ENCODE results near the gene TICRR.
"Not testable (repeated sequence)": the region's sequence is repeated elsewhere in the genome, so short reads cannot be mapped to it uniquely, and the experiment has no call there.

TICRR gene

DNA sequence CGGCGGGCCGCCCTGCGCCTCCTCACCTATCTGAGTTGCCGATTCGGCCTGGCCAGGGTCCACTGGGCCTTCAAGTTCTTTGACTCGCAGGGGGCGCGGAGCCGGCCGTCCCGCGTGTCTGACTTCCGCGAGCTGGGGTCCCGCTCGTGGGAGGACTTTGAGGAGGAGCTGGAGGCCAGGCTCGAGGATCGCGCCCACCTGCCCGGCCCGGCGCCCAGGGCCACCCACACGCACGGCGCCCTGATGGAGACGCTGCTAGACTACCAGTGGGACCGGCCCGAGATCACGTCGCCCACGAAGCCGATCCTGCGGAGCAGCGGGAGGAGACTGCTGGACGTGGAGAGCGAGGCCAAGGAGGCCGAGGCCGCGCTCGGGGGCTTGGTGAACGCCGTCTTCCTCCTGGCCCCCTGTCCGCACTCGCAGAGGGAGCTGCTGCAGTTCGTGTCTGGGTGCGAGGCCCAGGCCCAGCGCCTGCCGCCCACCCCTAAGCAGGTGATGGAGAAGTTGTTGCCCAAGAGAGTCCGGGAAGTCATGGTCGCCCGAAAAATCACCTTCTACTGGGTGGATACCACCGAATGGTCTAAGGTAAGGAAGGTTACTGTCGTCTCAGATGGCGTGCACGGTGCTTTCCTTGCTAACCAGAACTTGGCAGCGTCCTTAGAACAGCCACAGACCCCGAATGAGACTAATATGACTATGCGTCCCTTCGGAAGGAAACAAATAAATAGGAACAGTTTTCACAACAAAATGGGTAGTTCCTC, 567 bp downstream of the TICRR start:
- DNase-seq = no peak

DNA sequence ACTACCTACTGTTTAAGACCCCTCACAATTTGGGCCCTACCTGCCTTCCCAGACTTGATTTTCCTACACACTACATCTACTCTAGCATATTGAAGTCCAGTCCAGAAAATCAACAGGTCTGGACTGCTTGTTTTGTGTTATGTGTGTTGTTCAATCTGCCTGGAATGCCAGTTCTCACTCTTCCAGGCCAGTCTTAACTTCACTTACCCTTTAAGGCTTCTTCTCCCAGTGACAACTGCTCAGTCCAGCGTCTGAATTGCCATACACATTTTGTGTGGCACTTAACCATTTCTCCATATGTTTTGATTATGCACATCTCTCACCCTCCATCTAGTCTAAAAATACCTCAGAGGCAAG, 1.1 kb downstream of the TICRR start:
- no peak for DNase-seq

DNA sequence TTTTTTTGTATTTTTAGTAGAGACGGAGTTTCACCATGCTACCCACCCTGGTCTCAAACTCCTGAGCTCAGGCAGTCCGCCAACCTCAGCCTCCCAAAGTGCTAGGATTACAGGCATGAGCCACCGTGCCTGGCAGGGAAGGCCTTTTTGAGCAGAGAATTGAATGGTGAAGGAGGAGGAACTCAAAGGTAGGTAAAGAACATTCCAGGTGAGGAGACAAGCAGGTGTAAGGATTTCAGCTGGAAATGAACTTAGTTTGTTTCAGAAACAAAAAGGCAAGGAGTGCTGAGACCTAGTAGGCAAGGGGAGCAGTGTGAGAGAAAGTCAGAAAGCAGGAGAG, 2.5 kb downstream of the TICRR start:
- DNase-seq = no peak

DNA sequence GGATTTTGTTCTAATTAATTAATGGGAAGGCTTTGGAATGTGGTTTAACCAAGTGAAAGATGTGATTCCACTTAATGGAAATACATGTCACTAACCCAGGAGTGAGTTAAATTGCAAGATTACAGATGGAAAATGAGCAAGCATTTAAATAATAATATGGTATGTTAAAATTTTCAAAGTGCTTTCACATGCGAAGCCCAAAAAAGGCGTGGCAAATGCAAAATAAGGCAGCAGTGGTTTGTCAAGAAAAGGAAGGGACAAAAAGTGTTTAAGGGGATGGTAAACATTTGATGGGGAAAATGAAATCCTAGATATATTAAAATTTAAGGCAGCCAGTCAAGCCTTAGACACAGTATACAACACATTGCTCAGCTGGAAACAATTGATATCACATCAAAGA, 2.9 kb downstream of the TICRR start:
- DNase-seq = no peak

DNA sequence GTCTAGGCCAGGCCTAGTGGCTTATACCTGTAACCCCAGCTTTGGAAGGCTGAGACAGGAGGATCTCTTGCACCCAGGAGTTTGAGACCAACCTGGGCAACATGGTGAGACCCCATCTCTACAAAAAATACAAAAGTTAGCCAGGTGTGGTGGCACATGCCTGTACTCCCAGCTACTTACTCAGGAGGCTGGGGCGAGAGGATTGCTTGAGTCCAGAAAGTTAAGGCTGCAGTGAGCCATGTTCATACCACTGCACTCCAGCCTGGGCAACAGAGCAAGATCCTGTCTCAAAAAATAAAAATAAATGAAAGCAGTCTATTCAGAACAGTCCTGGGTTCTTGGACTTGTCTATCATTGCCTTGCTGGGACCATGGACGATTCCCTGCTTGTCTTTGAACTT, 5.5 kb downstream of the TICRR start:
- not testable (repeated sequence) for DNase-seq

DNA sequence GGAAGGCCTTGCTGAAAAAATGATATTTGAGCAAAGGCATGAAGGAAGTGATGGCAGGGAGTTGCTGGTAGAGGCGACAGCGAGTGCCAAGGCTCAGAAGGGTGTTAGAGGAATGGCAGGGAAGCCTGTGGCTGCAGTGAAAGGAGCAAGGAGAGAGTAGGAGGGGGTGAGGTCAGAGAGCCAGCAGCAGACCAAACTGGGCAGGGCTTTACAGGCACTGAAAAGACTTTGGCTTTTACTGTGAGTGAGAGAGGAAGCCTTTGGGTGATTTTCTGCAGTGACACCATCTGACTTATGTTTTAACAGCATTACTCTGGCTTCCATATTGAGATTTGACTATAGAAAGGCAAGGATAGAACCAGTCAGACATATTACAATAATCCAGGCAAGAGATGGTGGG, 11.4 kb downstream of the TICRR start:
- DNase-seq = no peak

DNA sequence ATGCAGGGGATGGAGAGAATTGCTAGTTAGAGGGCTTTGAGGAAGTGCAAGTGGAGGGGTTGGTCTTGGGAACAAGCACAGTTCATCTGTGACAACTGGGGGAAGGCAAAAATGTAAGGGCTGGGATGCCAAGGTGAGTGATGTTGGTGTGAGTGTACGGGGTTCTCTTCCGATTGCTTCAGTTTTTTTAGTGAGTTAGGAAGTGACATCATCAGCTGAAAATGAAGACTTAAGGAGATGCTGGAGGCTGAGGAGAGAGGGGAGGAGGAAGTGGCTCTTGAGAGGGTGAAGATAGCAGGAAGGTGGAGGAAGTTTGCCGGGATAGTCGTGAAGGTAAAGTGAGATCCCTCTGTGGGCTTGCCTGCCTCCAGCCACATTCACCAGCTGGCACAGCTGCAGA, 12.7 kb downstream of the TICRR start:
- no peak for DNase-seq

DNA sequence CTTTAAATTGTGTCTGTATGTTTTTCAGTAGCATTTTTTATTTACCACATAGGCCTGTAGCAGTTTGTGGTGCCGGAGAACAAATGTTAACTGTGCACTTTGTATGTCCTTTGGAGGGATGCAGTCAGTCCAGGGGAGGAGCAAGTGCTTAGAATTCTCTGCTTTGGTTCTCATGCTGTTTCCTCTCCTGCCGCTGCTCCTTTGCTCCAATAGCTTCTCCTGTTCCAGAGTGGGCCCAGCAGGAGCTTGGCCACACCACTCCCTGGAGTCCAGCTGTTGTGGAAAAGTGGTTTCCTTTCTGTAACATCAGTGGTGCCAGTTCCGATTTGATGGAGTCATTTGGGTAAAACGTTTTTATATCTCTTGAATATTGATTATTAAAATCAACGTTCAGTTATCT, 16.6 kb downstream of the TICRR start:
- no peak for DNase-seq

DNA sequence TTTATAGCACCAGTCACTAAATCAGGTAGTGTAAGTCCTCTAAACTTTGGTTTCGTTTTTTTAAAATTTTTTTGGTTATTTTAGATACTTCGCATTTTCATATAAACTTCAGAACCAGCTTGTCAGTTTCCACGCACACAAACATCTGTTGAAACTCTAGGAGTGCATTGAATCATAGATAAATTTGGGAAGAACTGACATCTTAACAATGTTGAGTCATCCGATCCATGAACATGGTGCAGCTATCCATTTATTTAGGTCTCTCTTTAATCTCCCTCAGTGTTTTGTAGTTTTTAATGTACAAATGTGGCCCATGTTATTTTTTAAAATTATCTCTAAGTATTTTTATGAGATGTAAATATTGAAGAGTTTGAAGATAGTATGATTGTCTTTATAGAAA, 17.7 kb downstream of the TICRR start:
- DNase-seq = no peak

DNA sequence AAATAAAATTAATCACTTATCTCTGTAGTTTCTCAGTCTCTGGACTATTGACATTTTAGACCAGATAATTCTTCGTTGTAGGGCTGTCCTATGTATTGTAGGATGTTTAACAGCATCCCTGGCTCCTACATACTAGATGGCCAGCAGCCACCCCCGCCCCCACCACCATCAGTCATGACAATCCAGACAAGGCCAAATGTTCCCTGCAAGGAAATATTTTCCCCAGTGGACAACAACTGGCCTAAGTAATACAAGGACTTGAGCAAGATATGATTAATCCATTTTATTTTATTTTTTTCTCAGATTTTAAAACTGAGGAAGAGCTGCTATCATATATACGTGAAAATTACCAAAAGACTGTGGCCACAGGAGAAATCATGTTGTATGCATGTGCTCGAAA, 23.8 kb downstream of the TICRR start:
- DNase-seq = no peak

DNA sequence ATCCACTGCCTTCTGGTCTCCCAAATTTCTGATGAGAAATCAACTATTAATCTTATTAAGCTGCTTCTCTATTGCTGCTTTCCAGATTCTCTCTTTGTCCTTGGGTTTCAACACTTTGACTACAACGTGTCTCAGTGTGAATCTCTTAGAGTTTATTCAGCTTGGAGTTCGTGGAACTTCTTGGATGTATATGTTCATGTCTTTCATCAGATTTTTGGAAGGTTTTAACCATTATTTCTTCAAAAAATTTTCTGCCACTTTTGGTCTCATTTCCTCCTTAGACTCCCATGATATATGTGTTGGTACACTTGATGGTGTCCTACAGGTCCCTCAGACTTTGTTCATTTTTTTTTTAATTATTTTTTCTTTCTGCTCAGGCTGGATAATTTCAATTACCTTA, 36.0 kb downstream of the TICRR start:
- DNase-seq = no peak

DNA sequence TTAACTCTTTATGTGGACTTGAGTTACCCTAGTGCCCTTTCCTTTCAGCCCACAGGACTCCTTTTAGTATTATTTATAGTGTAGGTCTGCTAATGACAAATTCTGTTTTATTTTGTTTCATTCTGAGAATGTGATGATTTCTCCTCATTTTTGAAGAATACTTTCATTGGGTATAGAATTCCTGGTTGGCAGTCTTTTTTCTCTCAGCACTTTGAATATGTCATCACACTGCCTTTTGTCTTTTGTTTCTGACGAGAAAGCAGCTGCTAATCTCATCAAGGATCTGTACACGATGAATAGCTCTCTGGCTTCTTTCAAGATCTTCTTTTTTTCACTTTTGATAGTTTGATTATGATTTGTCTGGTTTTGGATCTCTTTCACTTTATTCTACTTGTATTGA, 37.8 kb downstream of the TICRR start:
- no peak for DNase-seq

DNA sequence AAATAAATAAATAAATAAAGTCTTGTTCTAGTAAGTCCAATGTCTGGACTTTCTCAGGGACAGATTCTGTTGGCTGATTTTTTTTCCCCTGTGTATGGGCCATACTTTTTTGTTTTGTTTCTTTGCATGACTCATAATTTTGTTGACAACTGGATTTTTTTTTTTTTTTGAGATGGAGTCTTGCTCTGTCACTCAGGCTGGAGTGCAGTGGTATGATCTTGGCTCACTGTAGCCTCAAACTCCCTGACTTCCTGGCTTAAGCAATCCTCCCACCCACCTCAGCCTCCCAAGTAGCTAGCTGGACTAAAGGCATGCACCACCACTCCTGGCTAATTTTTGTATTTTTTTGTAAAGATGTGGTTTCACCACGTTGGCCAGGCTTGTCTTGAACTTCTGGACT, 38.9 kb downstream of the TICRR start:
- no peak for DNase-seq

DNA sequence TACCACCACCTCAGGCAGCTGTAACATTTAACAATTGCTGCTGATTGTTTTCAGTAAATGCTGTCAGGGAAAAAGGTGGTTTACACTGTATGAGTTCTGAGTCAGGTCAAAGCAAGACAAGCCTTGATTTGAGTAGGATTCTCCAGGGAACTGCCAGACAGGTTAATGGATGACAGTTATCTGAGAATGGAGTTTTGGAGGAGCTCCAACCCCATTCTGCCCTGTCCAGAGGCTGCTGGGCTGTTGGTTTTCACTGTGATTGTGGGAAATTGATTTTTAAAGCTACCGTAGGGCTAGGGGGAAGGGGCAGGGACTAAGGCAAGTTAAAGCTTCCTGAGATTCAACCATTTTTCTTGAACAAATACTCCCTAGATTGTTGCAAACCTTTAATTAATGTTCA, 39.9 kb downstream of the TICRR start:
- DNase-seq = no peak

DNA sequence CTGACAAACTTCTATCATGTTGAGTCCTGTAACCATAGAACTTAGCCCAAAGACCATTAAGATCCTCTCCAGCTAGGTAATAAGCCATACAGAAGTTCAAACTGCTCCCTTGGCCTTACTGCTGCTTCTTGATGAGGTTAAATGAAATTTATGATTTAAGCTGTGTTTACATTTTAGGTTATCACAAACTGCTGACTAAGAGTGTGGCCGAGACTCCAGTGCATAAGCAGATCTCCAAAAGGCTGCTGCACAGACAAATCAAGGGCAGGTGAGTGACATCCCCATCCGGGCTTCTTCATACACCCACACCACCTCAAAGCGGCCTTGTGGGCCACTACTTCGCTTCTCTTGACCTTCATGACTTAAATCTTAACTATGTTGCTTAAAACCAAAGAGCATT, 41.0 kb downstream of the TICRR start:
- DNase-seq = no peak

DNA sequence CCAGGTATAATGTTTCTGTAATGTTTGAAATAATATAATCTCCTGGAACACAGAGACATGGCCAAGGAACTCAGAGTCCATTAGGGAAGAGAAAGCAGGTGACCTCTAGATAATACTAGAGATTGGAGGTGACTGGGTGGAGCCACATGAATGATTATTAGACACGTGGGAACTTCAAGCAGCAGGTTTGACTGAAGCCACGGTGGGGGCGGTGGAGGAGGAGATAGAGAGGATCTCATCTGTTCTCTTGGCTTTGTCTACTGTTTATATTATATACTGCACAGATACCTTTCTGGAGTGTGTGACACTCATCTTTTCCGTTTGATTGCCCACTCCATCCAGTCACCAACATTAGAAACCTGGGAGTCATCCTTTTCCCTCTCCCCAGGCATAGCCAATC, 46.3 kb downstream of the TICRR start:
- no peak for DNase-seq

DNA sequence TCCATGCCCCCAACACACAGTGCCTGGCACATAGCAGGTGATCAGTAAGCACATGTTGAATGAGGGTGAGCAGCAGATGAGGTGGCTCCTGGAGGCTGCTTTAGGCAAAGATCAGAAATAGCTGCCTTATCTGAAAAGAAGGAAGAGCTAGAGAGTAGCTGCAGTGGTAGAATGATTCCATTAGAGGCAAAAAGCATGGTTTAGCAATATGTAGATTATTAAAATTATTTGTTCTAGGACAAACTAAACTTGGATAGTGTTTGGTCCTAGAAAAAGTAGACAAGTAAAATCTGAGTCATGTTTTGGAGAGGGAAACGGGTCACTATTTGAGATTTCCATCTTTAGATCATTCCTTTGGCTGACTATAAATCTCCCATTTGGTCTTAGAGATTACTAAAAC, 47.9 kb downstream of the TICRR start:
- DNase-seq = no peak

DNA sequence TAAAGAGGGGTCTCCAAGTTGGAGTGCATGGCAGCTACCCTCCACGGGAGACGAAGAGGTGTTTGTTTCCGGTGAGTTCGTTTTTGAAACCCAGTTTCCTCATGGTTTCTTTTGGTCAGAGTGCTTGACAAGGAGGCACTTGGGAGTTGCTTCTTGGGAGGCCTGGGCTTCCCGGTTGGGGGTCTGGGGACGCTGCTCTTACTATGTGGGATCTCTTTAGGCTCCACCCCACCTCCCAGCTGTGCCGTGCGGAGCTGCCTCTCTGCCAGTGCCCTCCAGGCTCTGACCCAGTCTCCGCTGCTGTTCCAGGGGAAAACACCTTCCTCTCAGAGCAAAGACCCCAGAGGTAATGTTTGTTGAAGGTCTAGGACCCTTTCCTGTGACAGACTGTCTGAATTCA, 50.4 kb downstream of the TICRR start:
- DNase-seq = no peak

DNA sequence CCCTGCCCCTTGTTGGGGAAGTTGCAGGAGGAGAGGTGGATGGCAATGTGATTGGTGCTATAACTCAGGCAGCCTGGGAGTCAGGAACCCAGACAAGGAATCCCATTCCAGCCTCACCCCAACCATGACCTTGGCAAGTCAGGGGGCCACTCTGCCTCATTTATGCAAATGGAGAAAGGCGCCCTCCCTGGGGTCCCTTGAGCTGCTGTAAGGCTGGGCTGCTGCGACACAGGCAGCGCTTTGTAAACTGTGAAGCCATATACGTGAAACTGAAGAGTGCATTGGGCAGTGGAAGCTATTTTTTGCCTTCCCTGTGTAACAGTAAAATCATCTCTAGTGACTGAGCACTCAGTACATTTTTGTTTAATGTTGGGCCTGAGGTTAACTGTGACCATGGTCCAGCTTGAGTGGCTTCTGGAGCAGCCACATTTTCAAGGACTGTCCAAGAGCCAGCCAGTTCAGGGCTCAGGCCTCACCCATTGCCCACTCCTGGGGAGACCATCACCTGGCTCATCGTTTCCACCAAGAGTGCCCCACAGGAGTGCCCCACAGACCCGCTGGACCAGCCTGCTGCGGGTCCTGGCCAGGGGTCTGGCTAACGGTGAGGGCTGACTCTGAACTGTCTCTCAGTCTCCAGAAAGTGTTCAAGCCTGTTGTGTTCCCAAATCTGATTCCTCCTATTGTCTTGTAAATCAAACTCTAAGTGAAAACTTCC, 52.1 kb downstream of the TICRR start:
- no peak for DNase-seq

DNA sequence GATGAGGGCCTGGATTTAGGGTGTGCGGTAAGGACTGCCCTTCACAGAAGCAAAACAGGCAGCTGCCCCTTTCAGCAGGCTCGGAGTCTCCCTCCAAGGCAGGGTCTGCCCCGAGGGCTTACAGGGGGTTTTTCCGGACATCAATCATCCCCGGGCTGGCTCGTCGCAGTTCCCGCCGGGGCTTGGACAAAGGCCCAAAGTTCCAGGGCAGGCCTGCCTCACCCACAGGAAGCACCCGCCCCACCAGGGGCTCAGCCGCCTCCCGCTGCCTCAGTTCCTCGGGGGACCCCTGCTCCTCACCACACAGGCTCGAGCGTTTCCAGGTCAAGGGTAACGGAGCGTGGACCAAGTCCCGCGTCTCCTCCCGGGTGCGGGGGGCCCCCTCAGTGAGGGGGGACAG, 53.0 kb downstream of the TICRR start:
- no peak for DNase-seq

DNA sequence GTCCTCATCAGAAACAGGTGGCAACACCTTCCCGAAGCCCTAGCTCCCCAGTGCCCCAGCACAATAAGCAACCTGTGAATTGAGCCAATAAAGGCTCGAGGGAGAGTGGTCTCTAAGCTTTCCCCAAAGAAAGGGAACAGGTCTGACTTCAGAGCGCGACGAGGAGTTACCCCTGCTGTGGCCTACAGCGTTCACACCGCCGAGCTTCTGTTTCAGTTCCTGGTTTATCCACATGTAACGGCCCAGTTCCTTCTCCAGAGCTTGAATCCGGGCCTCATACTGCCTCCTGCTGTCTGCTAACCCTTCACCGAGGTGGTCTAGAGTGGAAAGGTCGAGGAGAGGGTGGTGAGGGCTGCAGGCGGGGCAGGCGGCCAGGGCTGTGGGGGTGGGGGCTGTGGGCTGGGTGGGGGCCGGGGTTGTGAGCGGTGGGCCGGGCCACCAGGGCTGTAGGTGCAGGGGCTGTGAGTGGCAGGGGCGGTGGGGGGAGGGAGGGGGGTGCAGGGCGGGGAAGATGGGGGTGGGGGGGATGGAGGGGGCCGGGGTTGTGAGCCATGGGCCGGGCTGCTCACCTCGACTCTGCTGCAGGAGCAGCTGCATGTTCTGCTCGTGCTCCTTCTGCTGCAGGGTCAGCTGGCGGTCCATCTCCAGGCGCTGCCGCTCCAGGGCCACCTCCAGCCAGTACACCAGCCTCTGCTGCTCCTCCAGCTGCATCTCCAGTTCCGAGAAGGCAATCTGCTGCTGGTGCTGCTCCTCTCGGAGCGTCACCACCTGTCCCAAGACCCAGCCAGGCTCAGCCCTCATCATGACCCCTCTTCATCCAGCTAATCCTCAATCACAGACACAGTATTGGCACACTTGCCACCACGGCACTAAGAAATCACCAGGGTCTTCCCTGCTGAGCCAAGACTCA, 53.8 kb downstream of the TICRR start:
- no peak for DNase-seq

DNA sequence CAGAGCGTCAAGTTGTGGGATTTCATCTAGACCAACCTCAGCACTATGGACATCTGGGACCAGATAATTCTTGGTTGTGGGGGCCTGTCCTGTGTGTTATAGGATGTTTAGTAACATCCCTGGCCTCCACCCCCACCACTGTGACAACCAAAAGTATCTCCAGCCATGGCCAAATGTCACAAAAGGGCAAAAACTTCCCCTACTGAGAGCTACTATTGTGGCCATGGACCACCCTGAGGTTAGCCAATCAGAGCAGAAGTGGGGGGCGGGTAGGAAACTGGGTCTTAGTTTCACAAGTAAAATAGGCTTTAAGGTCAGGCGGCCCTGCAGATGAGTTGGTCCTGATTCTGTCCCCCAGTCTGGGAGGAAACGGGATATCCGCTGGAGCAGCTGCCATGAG, 54.6 kb downstream of the TICRR start:
- no peak for DNase-seq

DNA sequence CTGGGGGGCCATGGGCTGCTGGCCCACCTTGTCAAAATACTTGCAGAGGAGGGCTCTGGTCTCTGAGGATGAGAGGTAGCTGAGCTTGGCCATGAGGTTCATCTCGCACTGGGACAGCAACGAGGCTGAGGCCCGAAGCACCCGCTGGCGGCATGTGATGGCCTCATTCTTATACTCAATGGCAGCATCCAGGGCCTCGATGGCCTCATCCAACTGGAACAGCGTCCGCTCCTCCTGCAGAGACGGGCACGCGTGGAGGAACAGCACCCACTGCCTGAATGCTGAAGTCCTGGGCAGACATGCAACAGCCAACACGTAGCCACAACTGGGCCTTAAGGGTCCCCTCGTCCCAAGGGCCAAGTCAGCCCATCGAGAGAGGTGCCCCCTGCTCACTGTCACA, 55.0 kb downstream of the TICRR start:
- no peak for DNase-seq
